ENCODE data around the gene TPSAB1. TPM values are rescaled to one million over a fixed set of nuclear protein-coding genes. Genes with fewer than 3 reads are reported as not detected.
"Not testable (repeated sequence)": the region's sequence is repeated elsewhere in the genome, so short reads cannot be mapped to it uniquely, and the experiment has no call there.

TPSAB1 gene
- polyA plus RNA-seq (ENCODE audit: insufficient read length in 3 of 3), result not detected

DNA sequence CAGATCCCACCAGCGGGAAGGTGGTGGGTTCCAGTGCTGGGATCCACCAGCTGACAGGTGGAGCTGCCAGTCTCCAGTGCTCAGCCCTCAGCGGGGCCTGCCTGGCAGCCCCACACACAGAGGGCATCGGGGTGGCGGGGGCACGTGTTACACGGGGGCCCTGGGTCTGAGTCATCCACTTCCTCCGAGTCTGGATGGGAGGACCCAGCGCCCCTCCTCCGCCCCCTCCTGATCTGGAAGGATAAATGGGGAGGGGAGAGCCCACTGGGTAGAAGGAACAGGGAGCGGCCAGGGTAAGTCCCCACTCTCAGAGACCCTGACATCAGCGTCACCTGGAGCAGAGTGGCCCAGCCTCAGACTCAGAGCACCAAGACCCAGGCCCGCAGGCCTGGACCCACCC, at the start of gene TPSAB1:
TPSAB1 (plus strand) TSS at position 270 of the 400 bp plus-strand sequence. CDS start 234 bp downstream, outside the sequence.
- DNase-seq (ENCODE audit: low read depth in 3 of 3, low spot score in 2 of 3), result not testable (repeated sequence)

DNA sequence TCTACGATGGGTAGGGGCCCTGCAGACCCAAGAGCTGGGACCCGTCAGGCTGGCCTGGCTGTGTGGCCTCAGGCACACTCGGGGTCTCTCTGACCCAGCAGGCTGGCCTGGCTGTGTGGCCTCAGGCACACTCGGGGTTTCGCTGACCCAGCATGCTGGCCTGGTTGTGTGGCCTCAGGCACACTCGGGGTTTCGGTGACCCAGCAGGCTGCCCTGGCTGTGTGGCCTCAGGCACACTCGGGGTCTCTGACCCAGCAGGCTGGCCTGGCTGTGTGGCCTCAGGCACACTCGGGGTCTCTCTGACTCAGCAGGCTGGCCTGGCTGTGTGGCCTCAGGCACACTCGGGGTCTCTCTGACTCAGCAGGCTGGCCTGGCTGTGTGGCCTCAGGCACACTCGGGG, 49.7 kb upstream of the TPSAB1 start:
- DNase-seq (ENCODE audit: low read depth in 3 of 3, low spot score in 2 of 3), result not testable (repeated sequence)

DNA sequence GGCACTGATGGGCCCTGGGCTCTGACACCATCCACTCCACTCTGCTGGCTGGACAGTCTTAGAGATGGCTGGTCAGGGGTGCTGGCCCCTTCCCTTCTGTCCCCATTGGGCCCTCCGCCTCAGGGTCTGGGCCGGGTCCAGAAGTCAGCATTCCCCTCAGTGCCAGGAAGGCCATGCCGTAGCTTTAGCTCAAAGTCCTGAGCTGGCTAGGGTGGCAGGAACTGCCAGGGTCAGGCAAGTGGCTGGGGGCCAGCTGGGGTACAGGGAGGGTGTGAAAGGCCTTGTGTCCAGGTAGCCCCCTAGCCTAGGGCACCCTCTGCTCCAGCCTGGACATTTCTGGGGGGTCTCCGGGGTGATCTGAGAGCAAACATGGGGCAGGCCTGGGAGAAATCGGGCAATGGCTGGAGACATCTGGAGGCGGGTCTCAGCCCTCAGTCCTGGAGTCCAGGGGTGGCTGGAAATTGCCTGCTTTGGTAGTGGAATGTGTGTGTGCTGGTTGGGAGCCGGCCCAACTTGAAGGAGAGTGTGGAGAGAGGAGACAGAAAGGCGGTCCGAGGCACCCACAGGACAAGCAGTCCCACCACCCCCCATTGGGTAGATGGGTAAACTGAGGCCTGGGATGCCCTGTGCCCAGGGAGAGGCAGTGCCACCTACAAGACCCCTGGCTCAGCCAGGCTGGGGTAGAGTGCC, 48.0 kb upstream of the TPSAB1 start:
- DNase-seq (ENCODE audit: low read depth in 3 of 3, low spot score in 2 of 3), result no peak

DNA sequence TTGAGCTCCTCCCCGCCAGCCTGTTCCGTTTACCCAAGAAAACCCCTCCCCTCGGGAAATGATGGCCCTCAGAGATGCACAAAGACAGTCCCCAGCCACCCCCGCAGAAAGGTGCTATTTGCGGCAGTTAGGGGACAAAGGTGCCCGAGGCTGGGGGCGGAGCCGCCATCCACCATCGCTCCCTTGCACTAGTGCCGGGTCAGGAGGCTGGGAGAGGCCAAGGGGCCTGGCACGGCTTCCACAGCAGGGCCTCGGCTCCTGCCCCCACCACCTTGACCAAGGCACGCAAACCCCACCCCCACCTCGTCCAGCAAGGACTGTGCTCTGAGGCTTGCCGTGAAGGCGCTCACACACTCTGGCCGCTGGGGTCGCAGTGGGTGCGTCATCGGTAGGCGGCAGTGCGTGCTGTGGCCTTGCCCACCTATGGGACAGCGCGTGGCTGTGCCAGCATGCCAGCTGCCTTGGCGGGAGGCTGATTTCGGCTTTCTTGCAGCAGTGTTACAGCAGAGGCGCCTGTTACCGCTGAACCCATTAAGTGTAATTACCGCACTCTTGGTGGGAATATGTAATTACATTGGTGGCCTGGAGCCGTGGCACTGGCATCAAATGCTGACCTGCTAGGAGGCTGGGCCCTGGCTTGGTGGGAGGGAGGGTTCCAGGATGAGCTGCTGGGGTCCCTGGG, 47.2 kb upstream of the TPSAB1 start:
- no peak for DNase-seq (ENCODE audit: low read depth in 3 of 3, low spot score in 2 of 3)

DNA sequence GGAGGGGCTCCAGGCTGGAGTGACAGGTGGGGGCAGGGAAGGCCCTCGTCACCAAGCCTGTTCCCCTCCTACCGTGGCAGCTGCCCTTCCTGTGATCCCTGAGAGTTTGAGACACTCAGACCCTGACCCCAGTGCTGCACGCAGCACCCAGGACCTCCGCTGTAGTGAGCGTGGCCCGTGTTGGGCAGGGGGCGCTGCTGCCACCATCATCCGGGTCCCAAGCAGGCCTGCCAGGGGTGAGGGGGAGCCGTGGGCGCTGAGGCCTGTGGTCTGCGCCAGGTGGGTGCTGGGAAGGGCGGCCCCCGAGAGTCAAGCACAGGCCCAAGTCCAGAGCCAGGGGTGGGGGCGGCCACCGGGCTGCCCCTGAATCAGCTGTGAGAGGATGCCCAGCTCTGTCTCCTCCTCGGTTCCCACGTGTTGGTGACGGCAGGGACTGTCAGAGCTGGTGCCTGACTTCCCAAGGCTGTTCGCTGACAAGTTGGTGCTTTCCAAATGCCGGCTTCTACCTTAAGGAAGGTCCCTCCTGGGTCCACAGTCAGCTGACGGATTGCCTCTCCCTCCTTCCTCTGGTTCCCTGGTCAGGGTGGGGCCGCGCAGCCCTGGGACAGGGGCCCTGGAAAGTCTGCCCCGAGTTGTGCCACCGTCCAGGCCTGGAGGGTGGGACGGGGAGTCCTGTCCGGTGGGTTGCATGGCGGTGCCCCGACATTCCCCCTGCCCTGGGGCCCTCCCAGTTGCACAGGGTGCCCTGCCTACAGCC, 46.5 kb upstream of the TPSAB1 start:
- DNase-seq (ENCODE audit: low read depth in 3 of 3, low spot score in 2 of 3), result no peak

DNA sequence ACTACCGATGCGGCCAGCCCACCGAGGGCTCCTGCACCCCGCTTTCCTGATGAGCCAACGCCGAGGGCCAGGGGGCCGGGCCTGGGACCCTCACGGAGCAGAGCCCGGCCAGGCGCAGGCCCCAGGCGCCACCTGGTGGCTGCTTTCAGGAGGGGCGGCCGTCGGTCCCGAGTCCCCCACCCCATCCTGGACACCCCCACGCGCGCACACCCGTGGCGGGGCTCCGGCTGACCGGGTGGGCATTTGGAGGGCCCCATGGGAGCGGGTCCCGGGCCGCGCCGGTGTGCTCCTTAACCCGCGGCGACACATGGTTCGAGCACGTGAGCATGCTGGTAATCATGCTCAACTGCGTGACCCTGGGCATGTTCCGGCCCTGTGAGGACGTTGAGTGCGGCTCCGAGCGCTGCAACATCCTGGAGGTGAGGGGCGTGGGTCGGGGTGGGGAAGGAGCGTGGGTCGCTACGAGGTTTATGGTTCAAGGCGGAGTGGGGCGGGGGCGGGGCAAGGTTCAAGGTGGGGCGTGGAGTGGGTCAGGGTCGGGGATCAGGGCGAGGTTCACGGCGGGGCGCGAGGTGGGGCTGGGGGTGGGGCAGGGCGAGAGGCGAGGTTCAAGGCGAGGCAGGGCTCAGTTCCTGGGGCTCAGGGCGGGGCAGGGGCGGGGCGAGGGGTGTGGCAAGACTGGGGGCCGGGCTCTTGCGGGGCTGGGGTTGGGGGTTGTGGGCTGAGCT, 45.7 kb upstream of the TPSAB1 start:
- no peak for DNase-seq (ENCODE audit: low read depth in 3 of 3, low spot score in 2 of 3)

DNA sequence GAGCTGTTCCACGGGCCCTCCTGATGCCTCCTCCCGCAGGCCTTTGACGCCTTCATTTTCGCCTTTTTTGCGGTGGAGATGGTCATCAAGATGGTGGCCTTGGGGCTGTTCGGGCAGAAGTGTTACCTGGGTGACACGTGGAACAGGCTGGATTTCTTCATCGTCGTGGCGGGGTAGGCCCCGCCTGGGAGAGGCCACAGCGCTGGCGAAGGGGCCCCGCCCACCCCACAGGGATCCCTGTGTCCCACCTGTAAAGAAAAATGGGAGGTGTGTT, 45.2 kb upstream of the TPSAB1 start:
- no peak for DNase-seq (ENCODE audit: low read depth in 3 of 3, low spot score in 2 of 3)

DNA sequence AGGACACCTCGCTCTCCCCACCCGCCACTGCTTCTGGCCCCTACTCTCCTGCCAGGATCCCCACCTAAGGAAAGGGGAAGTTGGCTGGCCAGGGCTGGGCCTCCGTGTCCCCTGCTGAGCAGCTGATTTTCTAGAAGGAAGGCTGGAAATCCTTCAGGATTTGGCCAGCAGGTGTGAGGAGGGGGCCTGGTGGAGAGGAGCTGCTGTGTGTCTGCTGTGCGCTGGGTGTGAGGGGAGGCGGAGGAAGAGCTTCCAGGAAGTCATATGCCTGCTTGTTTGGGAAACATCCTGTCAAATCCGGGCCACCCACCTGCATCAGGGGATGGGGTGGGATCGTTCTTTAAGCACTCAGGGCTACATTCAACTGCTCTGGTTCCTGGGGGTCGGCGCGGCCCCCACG, 44.0 kb upstream of the TPSAB1 start:
- DNase-seq (ENCODE audit: low read depth in 3 of 3, low spot score in 2 of 3), result no peak

DNA sequence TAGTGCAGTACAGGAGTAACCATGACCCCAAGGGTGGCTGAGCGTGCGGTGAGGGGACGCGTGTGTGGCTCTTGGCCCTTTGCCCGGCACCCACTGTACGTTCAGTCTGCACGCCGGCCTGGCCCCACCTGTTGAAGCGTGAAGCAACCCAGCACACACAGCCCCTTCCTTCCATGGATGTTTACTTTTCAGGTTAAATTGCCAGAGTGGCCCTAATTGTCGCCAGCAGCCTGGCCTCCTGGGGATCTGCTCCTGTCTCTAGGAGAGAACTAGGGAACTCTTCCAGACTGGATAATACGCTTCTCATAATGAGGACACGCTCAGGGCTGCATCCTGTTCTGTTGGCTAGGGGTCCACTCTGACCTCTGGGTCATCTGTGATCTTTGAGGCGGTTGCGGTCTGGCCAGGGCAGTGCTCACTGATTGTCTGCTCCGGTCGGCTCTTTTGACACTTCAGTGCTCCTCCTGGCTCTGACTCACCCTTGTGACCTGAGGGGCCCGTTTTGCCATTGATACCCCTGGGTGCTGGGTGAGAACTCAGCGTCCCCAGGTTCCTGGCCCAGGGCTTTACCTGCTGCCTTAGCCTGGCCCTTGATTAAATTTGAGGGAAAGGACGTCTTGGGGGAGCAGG, 43.2 kb upstream of the TPSAB1 start:
- no peak for DNase-seq (ENCODE audit: low read depth in 3 of 3, low spot score in 2 of 3)

DNA sequence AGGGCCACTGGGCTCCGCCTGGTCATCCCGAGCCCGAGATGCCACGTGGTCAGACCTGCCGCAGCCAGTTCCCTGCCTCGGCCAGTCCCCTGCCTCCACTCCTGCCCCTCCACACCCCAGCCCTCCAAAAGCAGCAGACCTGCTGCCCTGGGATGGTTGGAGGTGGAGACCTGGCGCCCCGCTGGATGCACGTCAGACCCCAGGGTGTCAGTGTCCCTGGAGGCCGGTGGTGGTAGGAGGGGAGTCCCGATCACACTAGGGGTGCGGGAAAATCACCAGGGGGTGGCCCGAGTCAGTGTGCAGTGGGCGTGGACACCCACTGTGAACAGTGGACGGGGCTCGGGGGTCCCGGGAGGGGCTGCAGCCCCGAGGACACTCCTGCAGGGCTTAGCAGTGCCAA, 42.3 kb upstream of the TPSAB1 start:
- DNase-seq (ENCODE audit: low read depth in 3 of 3, low spot score in 2 of 3), result no peak

DNA sequence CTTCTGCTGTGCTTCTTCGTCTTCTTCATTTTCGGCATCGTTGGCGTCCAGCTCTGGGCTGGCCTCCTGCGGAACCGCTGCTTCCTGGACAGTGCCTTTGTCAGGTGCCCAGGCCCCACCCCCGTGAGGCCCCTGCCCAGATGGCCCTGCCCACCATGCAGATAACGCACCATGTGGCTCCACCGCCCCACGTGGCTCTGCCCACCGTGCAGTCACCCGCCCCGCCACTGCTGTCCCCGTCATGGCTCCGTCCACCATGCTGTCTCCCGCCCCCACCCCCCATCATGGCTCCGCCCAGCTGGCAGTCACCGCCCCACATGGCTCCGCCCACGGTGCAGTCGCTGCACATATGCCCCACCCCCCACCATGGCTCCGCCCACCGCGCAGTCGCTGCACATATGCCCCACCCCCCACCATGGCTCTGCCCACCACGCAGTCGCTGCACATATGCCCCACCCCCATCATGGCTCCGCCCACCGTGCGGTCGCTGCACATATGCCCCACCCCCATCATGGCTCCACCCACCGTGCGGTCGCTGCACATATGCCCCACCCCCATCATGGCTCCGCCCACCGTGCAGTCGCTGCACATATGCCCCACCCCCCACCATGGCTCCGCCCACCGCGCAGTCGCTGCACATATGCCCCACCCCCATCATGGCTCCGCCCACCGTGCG, 41.7 kb upstream of the TPSAB1 start:
- DNase-seq (ENCODE audit: low read depth in 3 of 3, low spot score in 2 of 3), result not testable (repeated sequence)

DNA sequence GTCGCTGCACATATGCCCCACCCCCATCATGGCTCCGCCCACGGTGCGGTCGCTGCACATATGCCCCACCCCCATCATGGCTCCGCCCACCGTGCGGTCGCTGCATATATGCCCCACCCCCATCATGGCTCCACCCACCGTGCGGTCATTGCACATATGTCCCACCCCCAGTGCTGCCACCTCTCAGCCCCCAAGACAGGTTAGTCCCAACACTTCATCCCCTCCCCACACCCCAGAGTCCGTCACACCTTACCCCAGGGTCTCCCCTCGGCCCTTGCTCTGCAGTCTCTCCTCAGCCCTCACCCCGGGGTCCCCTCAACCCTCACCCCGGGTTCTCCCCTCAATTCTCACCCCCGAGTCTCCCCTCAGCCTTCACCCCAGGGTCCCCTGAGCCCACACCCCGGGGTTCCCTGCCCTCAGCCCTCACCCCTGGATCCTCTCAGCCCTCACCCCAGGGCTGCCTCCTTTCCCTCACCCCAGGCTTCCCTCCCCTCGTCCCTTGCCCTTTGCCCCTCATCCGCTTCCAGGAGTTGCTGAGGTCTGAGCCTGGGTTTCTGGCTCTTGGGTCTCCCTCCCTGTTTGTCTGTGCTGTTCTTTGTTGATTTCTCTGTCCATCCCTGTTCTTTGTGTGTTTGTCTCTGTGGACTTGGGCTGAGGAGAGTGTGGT, 41.0 kb upstream of the TPSAB1 start:
- no peak for DNase-seq (ENCODE audit: low read depth in 3 of 3, low spot score in 2 of 3)

DNA sequence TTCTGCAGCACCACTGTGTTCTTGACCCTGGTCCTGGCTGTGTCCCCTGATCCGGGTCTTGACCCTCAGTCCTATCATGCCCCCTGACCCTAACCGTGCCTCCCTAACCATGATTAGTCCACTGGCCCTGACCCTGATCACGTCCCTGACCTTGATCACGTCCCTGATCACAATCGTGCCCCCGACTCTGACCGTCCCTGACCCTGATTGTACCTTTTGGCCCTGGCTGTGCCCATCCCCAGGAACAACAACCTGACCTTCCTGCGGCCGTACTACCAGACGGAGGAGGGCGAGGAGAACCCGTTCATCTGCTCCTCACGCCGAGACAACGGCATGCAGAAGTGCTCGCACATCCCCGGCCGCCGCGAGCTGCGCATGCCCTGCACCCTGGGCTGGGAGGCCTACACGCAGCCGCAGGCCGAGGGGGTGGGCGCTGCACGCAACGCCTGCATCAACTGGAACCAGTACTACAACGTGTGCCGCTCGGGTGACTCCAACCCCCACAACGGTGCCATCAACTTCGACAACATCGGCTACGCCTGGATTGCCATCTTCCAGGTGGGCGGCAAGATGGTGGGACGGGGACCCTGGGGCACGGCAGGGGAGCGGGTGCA, 40.4 kb upstream of the TPSAB1 start:
- DNase-seq (ENCODE audit: low read depth in 3 of 3, low spot score in 2 of 3), result no peak

DNA sequence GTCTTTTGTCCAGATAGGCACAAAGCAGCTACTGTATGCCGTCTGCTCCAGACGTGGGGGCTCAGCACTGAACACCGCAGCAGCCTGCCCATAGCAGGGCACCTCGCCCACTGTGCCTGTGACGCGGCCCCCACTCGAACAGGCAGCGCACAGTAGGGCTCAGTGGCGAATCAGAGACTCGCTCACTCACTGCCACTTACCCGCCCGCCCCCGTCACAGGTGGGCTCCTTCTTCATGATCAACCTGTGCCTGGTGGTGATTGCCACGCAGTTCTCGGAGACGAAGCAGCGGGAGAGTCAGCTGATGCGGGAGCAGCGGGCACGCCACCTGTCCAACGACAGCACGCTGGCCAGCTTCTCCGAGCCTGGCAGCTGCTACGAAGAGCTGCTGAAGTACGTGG, 39.1 kb upstream of the TPSAB1 start:
- no peak for DNase-seq (ENCODE audit: low read depth in 3 of 3, low spot score in 2 of 3)

DNA sequence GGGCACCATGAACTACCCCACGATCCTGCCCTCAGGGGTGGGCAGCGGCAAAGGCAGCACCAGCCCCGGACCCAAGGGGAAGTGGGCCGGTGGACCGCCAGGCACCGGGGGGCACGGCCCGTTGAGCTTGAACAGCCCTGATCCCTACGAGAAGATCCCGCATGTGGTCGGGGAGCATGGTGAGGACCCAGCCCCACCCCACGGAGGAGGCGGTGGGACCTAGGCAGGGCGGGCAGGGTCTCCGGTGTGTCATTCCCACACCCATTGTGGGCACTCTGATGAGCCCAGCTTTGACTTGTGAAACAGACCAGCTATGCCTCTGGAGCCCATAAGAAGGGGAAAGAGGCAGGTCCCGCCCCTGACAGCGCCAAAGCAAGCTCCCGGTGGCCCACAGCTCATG, 38.2 kb upstream of the TPSAB1 start:
- no peak for DNase-seq (ENCODE audit: low read depth in 3 of 3, low spot score in 2 of 3)

DNA sequence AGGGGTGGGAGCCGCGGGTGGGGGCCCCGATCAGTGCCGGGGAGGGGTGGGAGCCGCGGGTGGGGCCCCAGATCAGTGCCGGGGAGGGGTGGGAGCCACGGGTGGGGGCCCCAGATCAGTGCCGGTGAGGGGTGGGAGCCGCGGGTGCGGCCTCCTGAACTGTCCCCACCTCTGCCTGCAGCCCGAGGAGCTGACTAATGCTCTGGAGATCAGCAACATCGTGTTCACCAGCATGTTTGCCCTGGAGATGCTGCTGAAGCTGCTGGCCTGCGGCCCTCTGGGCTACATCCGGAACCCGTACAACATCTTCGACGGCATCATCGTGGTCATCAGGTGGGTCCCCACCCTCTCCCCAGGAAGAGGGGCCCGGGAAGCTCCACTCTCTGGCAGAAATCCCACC, 35.6 kb upstream of the TPSAB1 start:
- DNase-seq (ENCODE audit: low read depth in 3 of 3, low spot score in 2 of 3), result no peak

DNA sequence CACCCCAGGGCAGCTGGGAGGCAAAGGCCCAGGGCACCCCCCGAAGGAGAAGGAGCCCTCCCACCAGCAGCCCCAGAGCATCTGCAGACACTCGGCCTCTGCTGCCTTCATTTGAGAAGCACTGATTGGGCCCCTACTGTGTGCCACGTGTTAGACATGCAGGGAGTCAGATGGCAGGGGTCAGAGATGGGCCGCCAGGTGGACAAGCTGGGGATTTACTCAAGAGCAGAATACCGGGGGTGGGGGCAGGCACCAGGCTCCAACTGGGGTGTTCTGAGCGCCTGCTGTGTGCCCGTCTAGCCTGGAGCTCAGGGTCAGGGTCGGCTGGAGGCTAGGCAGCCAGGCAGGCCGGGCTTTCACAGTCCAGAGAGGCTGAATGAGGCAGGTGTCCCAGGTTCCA, 34.2 kb upstream of the TPSAB1 start:
- DNase-seq (ENCODE audit: low read depth in 3 of 3, low spot score in 2 of 3), result no peak

DNA sequence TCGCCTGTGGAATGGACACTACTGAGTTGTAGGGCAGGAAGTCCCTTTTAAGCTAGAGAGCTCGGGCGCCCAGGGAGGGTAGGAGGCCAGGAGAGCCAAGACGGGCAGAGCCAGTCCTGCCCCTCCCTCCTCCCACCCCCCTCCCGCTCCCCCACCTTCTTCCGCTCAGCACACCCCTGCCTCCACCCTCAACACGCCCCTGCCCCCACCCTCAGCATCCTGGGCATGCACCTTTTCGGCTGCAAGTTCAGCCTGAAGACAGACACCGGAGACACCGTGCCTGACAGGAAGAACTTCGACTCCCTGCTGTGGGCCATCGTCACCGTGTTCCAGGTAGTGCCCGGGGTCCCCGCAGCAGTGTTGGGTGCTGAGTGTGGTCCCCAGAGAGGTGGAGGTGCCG, 33.7 kb upstream of the TPSAB1 start:
- no peak for DNase-seq (ENCODE audit: low read depth in 3 of 3, low spot score in 2 of 3)

DNA sequence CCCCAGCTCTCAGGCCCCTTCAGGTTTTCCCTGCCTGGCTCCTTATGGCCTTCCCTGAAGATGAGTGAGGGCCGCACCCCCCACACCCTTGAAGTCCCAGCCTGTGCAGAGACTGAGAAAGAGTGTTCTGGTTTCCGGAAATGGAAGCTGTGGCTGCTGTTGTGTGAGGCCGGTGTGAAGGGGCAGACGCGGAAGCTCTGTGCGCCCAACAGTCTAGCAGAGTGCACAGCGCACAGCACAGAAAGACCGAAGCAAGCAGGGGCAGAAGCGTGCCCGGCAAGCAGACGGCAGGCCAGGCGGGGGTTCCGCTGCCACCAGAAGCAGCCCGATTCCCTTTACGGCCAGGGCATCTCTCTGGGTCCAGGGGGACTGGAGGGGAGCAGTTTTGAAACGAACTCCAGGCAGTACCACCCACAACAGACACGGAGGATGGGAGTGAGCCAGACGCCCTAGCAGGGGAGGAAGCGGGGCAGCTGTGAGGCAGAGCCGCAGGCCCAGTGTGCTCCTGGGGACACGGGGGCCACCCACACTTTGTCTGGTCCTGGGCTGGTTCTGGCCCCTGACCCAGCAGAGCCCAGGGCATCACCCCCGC, 32.2 kb upstream of the TPSAB1 start:
- no peak for DNase-seq (ENCODE audit: low read depth in 3 of 3, low spot score in 2 of 3)

All from right renal cortex interstitium (tissue), 3 donors.